ENCODE measurements around the gene IKZF1. TPM values are rescaled to one million over a fixed set of nuclear protein-coding genes. Genes with fewer than 3 reads are reported as not detected.

Gene IKZF1
- total RNA-seq, 1 donor from 2014 or later, result 0.33 TPM

- no peak for TF ChIP-seq CTCF (IDR thresholded peaks at IDR 0.05; ENCODE audit: insufficient read depth, low read length, poor library complexity, severe bottlenecking)
- H3K27me3 ChIP-seq (ENCODE audit: control insufficient read depth, insufficient read depth, low read length), result peaks cover 13% of the 10 kb centered on the region
- H3K36me3 ChIP-seq (ENCODE audit: control insufficient read depth, insufficient read depth, low read length), result no peaks in the 10 kb centered on the region
- H3K4me3 ChIP-seq (ENCODE audit: low read depth, low read length), result no peak overlapping the region
- no peak for DNase-seq (ENCODE audit: low read depth)
These were observed 8.0 kb downstream of the IKZF1 start for GRCh38 chr7:50312250-50313162.

GRCh38 chr7:50314836-50315592, 10.5 kb downstream of the IKZF1 start:
- Histone ChIP-seq H3K27me3 (ENCODE audit: control insufficient read depth, insufficient read depth, low read length) (peaks cover 7% of the 10 kb centered on the region), H3K4me3 (ENCODE audit: low read depth, low read length) (no peak overlapping the region), H3K36me3 (ENCODE audit: control insufficient read depth, insufficient read depth, low read length) (no peaks in the 10 kb centered on the region)
- no peak for TF ChIP-seq CTCF (IDR thresholded peaks at IDR 0.05; ENCODE audit: insufficient read depth, low read length, poor library complexity, severe bottlenecking)
- no peak for DNase-seq (ENCODE audit: low read depth)

GRCh38 chr7:50315739-50316671, 11.5 kb downstream of the IKZF1 start:
- no peak for TF ChIP-seq CTCF (IDR thresholded peaks at IDR 0.05; ENCODE audit: insufficient read depth, low read length, poor library complexity, severe bottlenecking)

GRCh38 chr7:50317221-50317678, 12.7 kb downstream of the IKZF1 start:
- no peak overlapping the region for H3K4me3 ChIP-seq (ENCODE audit: low read depth, low read length)
- H3K27me3 ChIP-seq (ENCODE audit: control insufficient read depth, insufficient read depth, low read length), result peaks cover 7% of the 10 kb centered on the region
- no peaks in the 10 kb centered on the region for H3K36me3 ChIP-seq (ENCODE audit: control insufficient read depth, insufficient read depth, low read length)
- TF ChIP-seq CTCF (IDR thresholded peaks at IDR 0.05; ENCODE audit: insufficient read depth, low read length, poor library complexity, severe bottlenecking), result no peak
- DNase-seq (ENCODE audit: low read depth), result no peak

More at GRCh38 chr7:50315739-50316671, 11.5 kb downstream of the IKZF1 start:
- Histone ChIP-seq H3K27me3 (ENCODE audit: control insufficient read depth, insufficient read depth, low read length) (peaks cover 7% of the 10 kb centered on the region), H3K4me3 (ENCODE audit: low read depth, low read length) (no peak overlapping the region), H3K36me3 (ENCODE audit: control insufficient read depth, insufficient read depth, low read length) (no peaks in the 10 kb centered on the region)
- no peak for DNase-seq (ENCODE audit: low read depth)

Measured in kidney epithelial cell (primary cell).